ENCODE data around the gene LPP. TPM values are rescaled to one million over a fixed set of nuclear protein-coding genes. Genes with fewer than 3 reads are reported as not detected.

Gene LPP
- total and polyA plus RNA-seq, 8 donors = 8.0 to 885 (median 305) TPM

DNA sequence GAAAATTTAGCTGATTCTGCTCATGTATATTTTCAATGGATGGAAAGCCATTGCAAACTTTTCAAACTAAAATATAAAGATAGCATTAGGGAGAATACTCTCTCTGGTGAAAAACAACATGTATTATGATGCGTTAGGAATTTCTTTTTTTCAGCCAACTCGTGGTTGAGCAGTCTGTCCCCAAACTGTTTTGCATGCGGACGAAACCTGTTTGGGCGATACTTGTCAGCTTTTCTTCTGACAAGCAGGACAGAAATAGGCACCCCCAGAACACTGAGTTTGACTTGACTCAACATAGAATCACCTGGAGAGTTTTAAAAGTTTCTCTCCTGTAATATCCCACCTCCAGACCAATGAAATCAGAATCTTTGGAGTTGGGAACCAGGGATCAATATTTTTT, 600.3 kb downstream of the LPP start:
- H3K9me3 ChIP-seq = no peaks in the 10 kb centered on the region
- no peaks in the 10 kb centered on the region for H3K4me1 ChIP-seq
- no peak for DNase-seq
- WGBS, 5 donors = 87 to 95% (median 91%) methylated on average over 5 of the region's 5 CpGs
- no peak for TF ChIP-seq POLR2AphosphoS5 (IDR thresholded peaks at IDR 0.05)
- TF ChIP-seq EP300 (IDR thresholded peaks at IDR 0.05) = no peak
- TF ChIP-seq, protein P1, sequence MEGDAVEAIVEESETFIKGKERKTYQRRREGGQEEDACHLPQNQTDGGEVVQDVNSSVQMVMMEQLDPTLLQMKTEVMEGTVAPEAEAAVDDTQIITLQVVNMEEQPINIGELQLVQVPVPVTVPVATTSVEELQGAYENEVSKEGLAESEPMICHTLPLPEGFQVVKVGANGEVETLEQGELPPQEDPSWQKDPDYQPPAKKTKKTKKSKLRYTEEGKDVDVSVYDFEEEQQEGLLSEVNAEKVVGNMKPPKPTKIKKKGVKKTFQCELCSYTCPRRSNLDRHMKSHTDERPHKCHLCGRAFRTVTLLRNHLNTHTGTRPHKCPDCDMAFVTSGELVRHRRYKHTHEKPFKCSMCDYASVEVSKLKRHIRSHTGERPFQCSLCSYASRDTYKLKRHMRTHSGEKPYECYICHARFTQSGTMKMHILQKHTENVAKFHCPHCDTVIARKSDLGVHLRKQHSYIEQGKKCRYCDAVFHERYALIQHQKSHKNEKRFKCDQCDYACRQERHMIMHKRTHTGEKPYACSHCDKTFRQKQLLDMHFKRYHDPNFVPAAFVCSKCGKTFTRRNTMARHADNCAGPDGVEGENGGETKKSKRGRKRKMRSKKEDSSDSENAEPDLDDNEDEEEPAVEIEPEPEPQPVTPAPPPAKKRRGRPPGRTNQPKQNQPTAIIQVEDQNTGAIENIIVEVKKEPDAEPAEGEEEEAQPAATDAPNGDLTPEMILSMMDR (IDR thresholded peaks at IDR 0.05) = no peak
- TF ChIP-seq POLR2A (IDR thresholded peaks at IDR 0.05) = no peak
- peaks cover 0 to 3% (median 0%) of the 10 kb centered on the region in 4 donors for H3K36me3 ChIP-seq
- intact Hi-C loops (cut with DNase I; ENCODE audit: low total_unique reads) = no loop called here
- H3K27me3 ChIP-seq = no peaks in the 10 kb centered on the region
- no peak overlapping the region for H3K27ac ChIP-seq
- no peak overlapping the region for H3K4me3 ChIP-seq

DNA sequence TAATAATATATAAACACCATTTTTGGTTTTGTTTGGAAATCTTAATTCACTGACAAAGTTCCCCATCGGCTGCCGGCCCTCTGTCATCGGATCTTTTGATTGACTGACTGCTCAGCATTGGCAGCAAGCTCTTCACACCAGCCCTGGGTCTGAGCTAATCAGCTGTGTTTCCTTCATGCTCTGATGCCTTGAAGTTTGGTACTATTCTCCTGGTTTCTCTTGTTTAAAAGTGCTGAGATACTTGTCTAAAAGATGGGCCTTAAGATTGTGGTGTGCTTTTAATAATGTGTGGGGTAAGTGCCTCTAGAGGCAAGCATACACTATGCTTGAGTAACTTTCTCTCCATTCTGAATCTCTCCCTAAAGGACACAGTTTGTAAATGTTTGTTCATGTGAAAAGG, 602.3 kb downstream of the LPP start:
- 93 to 99% (median 97%) methylated on average over 3 of the region's 3 CpGs for WGBS, 5 donors
- no peaks in the 10 kb centered on the region for H3K4me1 ChIP-seq
- H3K9me3 ChIP-seq = no peaks in the 10 kb centered on the region
- no peak overlapping the region for H3K27ac ChIP-seq
- no peaks in the 10 kb centered on the region for H3K27me3 ChIP-seq
- no peak for DNase-seq
- H3K36me3 ChIP-seq = peaks cover 0 to 14% (median 13%) of the 10 kb centered on the region in 4 donors
- TF ChIP-seq EP300 (IDR thresholded peaks at IDR 0.05) (no peak), POLR2AphosphoS5 (IDR thresholded peaks at IDR 0.05) (no peak), POLR2A (IDR thresholded peaks at IDR 0.05) (no peak)
- TF ChIP-seq, protein P1 (IDR thresholded peaks at IDR 0.05) = no peak
- no peak overlapping the region for H3K4me3 ChIP-seq
- intact Hi-C loops (cut with DNase I; ENCODE audit: low total_unique reads) = no loop called here

DNA sequence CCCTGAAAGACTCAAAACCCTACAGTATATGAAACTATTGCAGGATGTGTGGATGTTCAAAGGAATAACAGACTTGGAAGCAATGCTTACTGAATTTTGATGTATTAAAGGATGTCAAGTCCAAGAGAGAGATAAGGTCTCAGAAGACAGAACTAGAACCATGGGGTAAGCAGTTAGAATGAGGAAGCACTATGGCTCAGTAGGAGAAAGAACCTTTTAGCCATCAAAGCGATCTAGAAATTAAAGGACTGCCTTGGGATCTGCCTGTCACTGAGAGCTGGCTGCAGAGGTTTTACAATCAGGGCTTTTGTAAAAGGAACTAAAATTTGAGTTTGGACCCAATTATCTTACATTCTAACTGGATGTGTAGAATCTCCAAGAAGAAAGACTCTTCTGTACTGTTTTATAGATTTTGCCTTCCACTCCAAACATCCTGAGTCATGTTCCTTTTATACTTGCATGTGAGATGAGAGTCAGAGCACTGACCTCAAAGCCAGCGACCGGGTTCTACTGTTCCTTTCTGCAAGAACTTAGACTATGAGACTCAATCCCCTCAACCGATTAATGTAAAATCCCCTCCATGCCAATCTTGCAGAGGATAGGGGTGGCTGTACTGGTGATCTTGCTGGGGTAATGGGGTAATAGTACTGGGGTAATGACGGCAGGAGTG, 605.5 kb downstream of the LPP start:
- no peaks in the 10 kb centered on the region for H3K9me3 ChIP-seq
- no peak overlapping the region for H3K4me3 ChIP-seq
- H3K4me1 ChIP-seq = peaks cover 0 to 7% (median 3%) of the 10 kb centered on the region in 4 donors
- 91 to 98% (median 96%) methylated on average over 5 of the region's 5 CpGs for WGBS, 5 donors
- no peak overlapping the region for H3K27ac ChIP-seq
- no peak for TF ChIP-seq EP300 (IDR thresholded peaks at IDR 0.05)
- no peaks in the 10 kb centered on the region for H3K27me3 ChIP-seq
- intact Hi-C loops (cut with DNase I; ENCODE audit: low total_unique reads) = no loop called here
- DNase-seq = no peak
- H3K36me3 ChIP-seq = peaks cover 0 to 22% (median 16%) of the 10 kb centered on the region in 4 donors

DNA sequence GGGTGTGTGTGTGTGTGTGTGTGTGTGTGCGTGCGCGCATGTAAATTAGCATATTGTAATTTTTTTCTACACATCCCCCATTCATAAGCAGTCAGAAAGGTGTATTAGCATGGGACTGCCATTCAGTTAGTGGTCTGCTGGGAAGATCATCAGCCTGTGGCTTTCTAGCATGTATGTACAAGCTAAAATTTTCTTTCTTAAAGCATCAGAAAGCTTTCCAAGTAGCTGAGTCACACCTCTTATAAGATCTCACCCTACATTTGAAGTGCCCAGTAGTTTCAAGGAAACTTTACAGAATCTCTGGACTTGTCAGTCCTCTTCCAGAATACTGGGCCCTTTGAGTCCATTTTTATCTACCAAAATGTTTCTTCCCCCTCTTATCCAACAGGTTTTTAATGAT, 606.5 kb downstream of the LPP start:
- Histone ChIP-seq H3K27ac (no peak overlapping the region), H3K4me1 (peaks cover 0 to 13% (median 6%) of the 10 kb centered on the region in 4 donors), H3K36me3 (peaks cover 0 to 22% (median 16%) of the 10 kb centered on the region in 4 donors), H3K9me3 (no peaks in the 10 kb centered on the region), H3K27me3 (no peaks in the 10 kb centered on the region), H3K4me3 (no peak overlapping the region)
- 67 to 92% (median 86%) methylated on average over 3 of the region's 3 CpGs for WGBS, 5 donors
- intact Hi-C loops (cut with DNase I; ENCODE audit: low total_unique reads) = no loop called here
- TF ChIP-seq POLR2A (IDR thresholded peaks at IDR 0.05) (no peak), EP300 (IDR thresholded peaks at IDR 0.05) (no peak), POLR2AphosphoS5 (IDR thresholded peaks at IDR 0.05) (no peak)
- TF ChIP-seq, protein P1 (IDR thresholded peaks at IDR 0.05) = no peak
- no peak for DNase-seq

DNA sequence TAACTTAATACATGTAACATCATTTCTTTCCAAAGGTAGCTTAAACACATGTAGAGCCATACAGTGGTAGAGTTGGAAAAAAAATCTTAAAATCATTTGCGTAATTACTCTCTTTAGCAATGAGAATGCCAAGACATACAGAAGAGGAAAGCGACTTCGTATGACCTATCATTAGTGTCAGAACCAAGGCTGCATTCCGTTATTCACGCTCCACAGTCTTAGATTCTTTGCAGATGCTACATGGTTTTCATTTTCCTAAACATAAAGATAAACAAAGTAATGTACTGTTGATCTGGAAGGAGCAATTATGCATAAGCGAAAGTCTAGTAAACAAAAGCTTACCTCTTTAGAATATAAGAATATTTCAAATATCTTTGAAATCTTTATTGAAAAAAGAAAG, 607.5 kb downstream of the LPP start:
- intact Hi-C loops (cut with DNase I; ENCODE audit: low total_unique reads) = no loop called here
- Histone ChIP-seq H3K4me1 (peaks cover 0 to 13% (median 6%) of the 10 kb centered on the region in 4 donors), H3K36me3 (peaks cover 0 to 22% (median 16%) of the 10 kb centered on the region in 4 donors), H3K27me3 (no peaks in the 10 kb centered on the region), H3K27ac (no peak overlapping the region), H3K4me3 (no peak overlapping the region), H3K9me3 (no peaks in the 10 kb centered on the region)
- TF ChIP-seq POLR2A (IDR thresholded peaks at IDR 0.05) = no peak
- no peak for DNase-seq
- WGBS, 5 donors = 71 to 93% (median 82%) methylated on average over 6 of the region's 6 CpGs

All from stomach (tissue), 9 donors.